Nephron (organoid): Measurements from ENCODE around the gene GATD1.

ENCODE experiments used
- H3K27ac Mint-ChIP-seq, 3 experiments: 2 replicates each; pipeline ENCODE4 v1.8.0; 2020; ENCODE audit warnings: mixed read lengths in 3 of 3, mild to moderate bottlenecking in 2 of 3, moderate library complexity in 1 of 3
- H3K27me3 Mint-ChIP-seq: 2 replicates; pipeline ENCODE4 v1.8.0; 2021; ENCODE audit warnings: low read depth, mild to moderate bottlenecking, moderate library complexity, mixed read lengths
- H3K36me3 Mint-ChIP-seq: 2 replicates; pipeline ENCODE4 v1.8.0; 2020; ENCODE audit warnings: low read depth, mixed read lengths
- H3K4me1 Mint-ChIP-seq: 2 replicates; pipeline ENCODE4 v1.8.0; 2020; ENCODE audit warnings: mixed read lengths
- H3K4me3 Mint-ChIP-seq, 3 experiments: 2 replicates each; pipeline ENCODE4 v1.8.0; 2020; ENCODE audit warnings: mild to moderate bottlenecking in 3 of 3, mixed read lengths in 3 of 3, moderate library complexity in 2 of 3
- H3K9me3 Mint-ChIP-seq: 2 replicates; pipeline ENCODE4 v1.8.0; 2020; ENCODE audit warnings: mixed read lengths
- CTCF ChIP-seq, 3 experiments: fragments of 200-600 bp; sonication (generic); IDR thresholded peaks; one replicate each; pipeline ENCODE4 v1.5.0; 2021; ENCODE audit warnings: antibody characterized with exemption in 3 of 3; ENCODE audit not compliant: unreplicated experiment in 3 of 3

GATD1 gene

GRCh38 chr11:824292-824880 is 47.1 kb upstream of the GATD1 start:
- Mint-ChIP-seq H3K9me3 (no peaks in the 10 kb centered on the region), H3K4me1 (peaks cover 24% of the 10 kb centered on the region), H3K27ac (no peak overlapping the region), H3K27me3 (peaks cover 31% of the 10 kb centered on the region), H3K4me3 (no peak overlapping the region), H3K36me3 (peaks cover 8% of the 10 kb centered on the region)
- no peak for TF ChIP-seq CTCF (IDR thresholded peaks at IDR 0.05; ENCODE audit: unreplicated experiment in 3 of 3)

GRCh38 chr11:823441-824291 is 46.4 kb upstream of the GATD1 start:
- no peak overlapping the region for H3K4me3 Mint-ChIP-seq
- no peak for TF ChIP-seq CTCF (IDR thresholded peaks at IDR 0.05; ENCODE audit: unreplicated experiment in 3 of 3)

GRCh38 chr11:821512-822371 is 44.5 kb upstream of the GATD1 start:
- Mint-ChIP-seq H3K4me3 (peak overlapping the region; percentile 61 to 73 (median 69)), H3K9me3 (no peaks in the 10 kb centered on the region), H3K27ac (no peak overlapping the region), H3K4me1 (peaks cover 9% of the 10 kb centered on the region), H3K27me3 (peaks cover 15% of the 10 kb centered on the region), H3K36me3 (peaks cover 8% of the 10 kb centered on the region)
- TF ChIP-seq CTCF (IDR thresholded peaks at IDR 0.05; ENCODE audit: unreplicated experiment in 3 of 3) = no peak

More at GRCh38 chr11:823441-824291, 46.4 kb upstream of the GATD1 start:
- Mint-ChIP-seq H3K27ac (no peak overlapping the region), H3K4me1 (peaks cover 18% of the 10 kb centered on the region), H3K36me3 (peaks cover 8% of the 10 kb centered on the region), H3K27me3 (peaks cover 24% of the 10 kb centered on the region), H3K9me3 (no peaks in the 10 kb centered on the region)

GRCh38 chr11:820655-821511 is 43.6 kb upstream of the GATD1 start:
- H3K4me3 Mint-ChIP-seq = peak overlapping the region; percentile 86 to 91 (median 90)
- H3K36me3 Mint-ChIP-seq = peaks cover 8% of the 10 kb centered on the region
- no peak for TF ChIP-seq CTCF (IDR thresholded peaks at IDR 0.05; ENCODE audit: unreplicated experiment in 3 of 3)
- H3K27ac Mint-ChIP-seq = no peak overlapping the region
- peaks cover 12% of the 10 kb centered on the region for H3K27me3 Mint-ChIP-seq
- H3K9me3 Mint-ChIP-seq = no peaks in the 10 kb centered on the region
- H3K4me1 Mint-ChIP-seq = peaks cover 9% of the 10 kb centered on the region

- H3K36me3 Mint-ChIP-seq = peaks cover 4% of the 10 kb centered on the region
- TF ChIP-seq CTCF (IDR thresholded peaks at IDR 0.05; ENCODE audit: unreplicated experiment in 3 of 3) = no peak
- no peaks in the 10 kb centered on the region for H3K9me3 Mint-ChIP-seq
- peak overlapping the region in 2 of 3 experiments; percentile 55 to 75 for H3K27ac Mint-ChIP-seq
- peak overlapping the region; percentile 86 to 91 (median 90) for H3K4me3 Mint-ChIP-seq
- peaks cover 8% of the 10 kb centered on the region for H3K4me1 Mint-ChIP-seq
- H3K27me3 Mint-ChIP-seq = peaks cover 10% of the 10 kb centered on the region
Observed at GRCh38 chr11:819943-820649, 42.8 kb upstream of the GATD1 start.
